AG10803 (cell line): ENCODE data around the gene IPCEF1.
A peak's percentile ranks its signal among the peaks of the same experiment; 100 is the strongest.

Experiments
- DNase-seq: peaks from one replicate; pipeline ENCODE4 v3.0.0; 2010; ENCODE audit warnings: low read depth
- H3K4me3 ChIP-seq: 2 replicates; pipeline ENCODE4 v1.5.1; 2011; ENCODE audit warnings: mild to moderate bottlenecking, low read length, control low read depth
- CTCF ChIP-seq: conservative IDR thresholded peaks from 2 replicates; pipeline ENCODE4 v1.5.1; 2011; ENCODE audit warnings: mild to moderate bottlenecking, low read length, control low read depth, inconsistent platforms

Gene IPCEF1

GRCh38 chr6:154157082-154157481 is 199.5 kb downstream of the IPCEF1 start:
- DNase-seq: no peak
- H3K4me3 ChIP-seq: no peak overlapping the region
- TF ChIP-seq CTCF: no peak

- DNase-seq: peak; percentile 9
- no peak overlapping the region for H3K4me3 ChIP-seq
- peak; percentile 60 for TF ChIP-seq CTCF
Observed at GRCh38 chr6:154156135-154156896, 200.3 kb downstream of the IPCEF1 start.

- peak; percentile 75 for DNase-seq
- H3K4me3 ChIP-seq: no peak overlapping the region
- peak; percentile 74 for TF ChIP-seq CTCF
Observed at GRCh38 chr6:154154389-154154967, 202.1 kb downstream of the IPCEF1 start.

- TF ChIP-seq CTCF: no peak
- DNase-seq: no peak
- no peak overlapping the region for H3K4me3 ChIP-seq
Observed at GRCh38 chr6:154143753-154144152, 212.8 kb downstream of the IPCEF1 start.

- H3K4me3 ChIP-seq: no peak overlapping the region
- no peak for TF ChIP-seq CTCF
- DNase-seq: no peak
Observed at GRCh38 chr6:154140743-154141142, 215.9 kb downstream of the IPCEF1 start.

GRCh38 chr6:154139892-154140291 is 216.7 kb downstream of the IPCEF1 start:
- no peak for TF ChIP-seq CTCF
- no peak overlapping the region for H3K4me3 ChIP-seq
- DNase-seq: no peak

GRCh38 chr6:154138793-154139192 is 217.8 kb downstream of the IPCEF1 start:
- DNase-seq: no peak

More at GRCh38 chr6:154138793-154139192, 217.8 kb downstream of the IPCEF1 start:
- no peak overlapping the region for H3K4me3 ChIP-seq
- TF ChIP-seq CTCF: no peak
